Mesendoderm (in vitro differentiated cells): ENCODE data around the gene TTYH2.

ENCODE experiments used
- DNase-seq: peaks from one replicate; pipeline ENCODE4 v3.0.0; 2013
- H2AK5ac ChIP-seq: 2 replicates; pipeline ENCODE4 v1.6.1; 2013; ENCODE audit warnings: low read length, inconsistent platforms
- H2BK120ac ChIP-seq: 2 replicates; pipeline ENCODE4 v1.6.1; 2013; ENCODE audit warnings: low read depth, mild to moderate bottlenecking, low read length, moderate library complexity, mixed read lengths
- H2BK15ac ChIP-seq: replicated peaks from 2 replicates; pipeline ENCODE4 v1.6.1; 2013; ENCODE audit warnings: low read depth, mild to moderate bottlenecking, moderate library complexity
- H2BK5ac ChIP-seq: 2 replicates; pipeline ENCODE4 v1.6.1; 2013; ENCODE audit warnings: low read length, inconsistent platforms
- H3K18ac ChIP-seq: 2 replicates; pipeline ENCODE4 v1.6.1; 2013; ENCODE audit warnings: mild to moderate bottlenecking, low read length, mixed read lengths
- H3K23ac ChIP-seq: one replicate; pipeline ENCODE4 v1.6.1; 2013; ENCODE audit warnings: low read length
- H3K27ac ChIP-seq: 2 replicates; pipeline ENCODE4 v1.5.1; 2013; ENCODE audit warnings: low read depth, mild to moderate bottlenecking, inconsistent platforms, low read length, moderate library complexity
- H3K27me3 ChIP-seq: 2 replicates; pipeline ENCODE4 v1.6.1; 2013; ENCODE audit warnings: low read length, control low read depth, mild to moderate bottlenecking, inconsistent platforms; ENCODE audit not compliant: insufficient read depth, poor library complexity
- H3K36me3 ChIP-seq: 2 replicates; pipeline ENCODE4 v1.6.1; 2013; ENCODE audit warnings: low read length, inconsistent platforms; ENCODE audit not compliant: control insufficient read depth, insufficient read depth
- H3K4ac ChIP-seq: one replicate; pipeline ENCODE4 v1.6.1; 2013; ENCODE audit warnings: low read depth, mild to moderate bottlenecking, low read length, moderate library complexity
- H3K4me1 ChIP-seq: 2 replicates; pipeline ENCODE4 v1.6.1; 2013; ENCODE audit warnings: low read depth, low read length, inconsistent platforms; ENCODE audit not compliant: control insufficient read depth
- H3K4me2 ChIP-seq: 2 replicates; pipeline ENCODE4 v1.6.1; 2013; ENCODE audit warnings: low read length
- H3K4me3 ChIP-seq: 2 replicates; pipeline ENCODE4 v1.5.1; 2013; ENCODE audit warnings: mild to moderate bottlenecking, low read length
- H3K56ac ChIP-seq: one replicate; pipeline ENCODE4 v1.6.1; 2013; ENCODE audit warnings: low read length
- H3K79me1 ChIP-seq: 2 replicates; pipeline ENCODE4 v1.6.1; 2013; ENCODE audit warnings: low read length, inconsistent platforms
- H3K79me2 ChIP-seq: 2 replicates; pipeline ENCODE4 v1.6.1; 2013; ENCODE audit warnings: mild to moderate bottlenecking, low read length; ENCODE audit not compliant: control insufficient read depth, insufficient read depth
- H3K9ac ChIP-seq: 2 replicates; pipeline ENCODE4 v1.6.1; 2013; ENCODE audit warnings: low read length, inconsistent platforms
- H4K5ac ChIP-seq: one replicate; pipeline ENCODE4 v1.6.1; 2013; ENCODE audit warnings: low read length
- H4K8ac ChIP-seq: one replicate; pipeline ENCODE4 v1.6.1; 2013; ENCODE audit warnings: low read depth, mild to moderate bottlenecking, control low read depth, low read length, moderate library complexity
- WGBS: extraction: QIAGEN DNeasy Blood & Tissue Kit; methylation state at CpG from one replicate; pipeline ENCODE4 v1.1.7; 2013; ENCODE audit warnings: low lambda C conversion rate, missing lambda C conversion rate; ENCODE audit not compliant: insufficient coverage; ENCODE audit errors: extremely low coverage; 5-methylcytosine and 5-hydroxymethylcytosine counted together

Gene TTYH2

GRCh38 chr17:74218436-74218835 is 5.1 kb downstream of the TTYH2 start:
- Histone ChIP-seq H3K79me2 (no peaks in the 10 kb centered on the region), H4K8ac (no peak overlapping the region), H3K4me3 (no peak overlapping the region), H3K23ac (no peak overlapping the region), H3K56ac (no peak overlapping the region), H3K27me3 (no peaks in the 10 kb centered on the region), H3K36me3 (no peaks in the 10 kb centered on the region), H2BK5ac (no peak overlapping the region), H3K9ac (no peak overlapping the region), H3K27ac (no peak overlapping the region), H4K5ac (no peak overlapping the region), H2AK5ac (no peak overlapping the region), H3K79me1 (no peaks in the 10 kb centered on the region), H2BK15ac (no peak overlapping the region), H3K4me1 (no peaks in the 10 kb centered on the region), H3K4ac (no peak overlapping the region), H2BK120ac (no peak overlapping the region), H3K18ac (no peak overlapping the region), H3K4me2 (no peak overlapping the region)
- DNase-seq, result no peak
- no CpG with 5 or more reads among the region's 8 CpGs for WGBS

GRCh38 chr17:74219576-74220133 is 6.3 kb downstream of the TTYH2 start:
- Histone ChIP-seq H3K79me1 (no peaks in the 10 kb centered on the region), H2BK15ac (no peak overlapping the region), H3K4ac (no peak overlapping the region), H3K4me1 (no peaks in the 10 kb centered on the region), H3K4me3 (no peak overlapping the region), H2BK120ac (no peak overlapping the region), H3K18ac (no peak overlapping the region), H3K4me2 (no peak overlapping the region), H3K23ac (no peak overlapping the region), H3K27ac (no peak overlapping the region), H4K8ac (no peak overlapping the region), H2AK5ac (no peak overlapping the region), H3K36me3 (no peaks in the 10 kb centered on the region), H3K79me2 (no peaks in the 10 kb centered on the region), H2BK5ac (no peak overlapping the region), H3K9ac (no peak overlapping the region), H3K56ac (no peak overlapping the region), H4K5ac (no peak overlapping the region), H3K27me3 (no peaks in the 10 kb centered on the region)
- WGBS, result no CpG with 5 or more reads among the region's 3 CpGs
- DNase-seq, result no peak

GRCh38 chr17:74220219-74220618 is 6.8 kb downstream of the TTYH2 start:
- DNase-seq, result no peak
- no peak overlapping the region for H3K56ac ChIP-seq
- H3K79me2 ChIP-seq, result no peaks in the 10 kb centered on the region
- no peaks in the 10 kb centered on the region for H3K36me3 ChIP-seq
- no peaks in the 10 kb centered on the region for H3K79me1 ChIP-seq
- H4K5ac ChIP-seq, result no peak overlapping the region
- no peak overlapping the region for H2AK5ac ChIP-seq
- WGBS, result no CpG with 5 or more reads among the region's 2 CpGs
- no peak overlapping the region for H3K23ac ChIP-seq
- H4K8ac ChIP-seq, result no peak overlapping the region
- H2BK120ac ChIP-seq, result no peak overlapping the region
- no peaks in the 10 kb centered on the region for H3K27me3 ChIP-seq
- no peak overlapping the region for H3K27ac ChIP-seq
- no peak overlapping the region for H3K4me2 ChIP-seq
- no peak overlapping the region for H3K4ac ChIP-seq
- H3K4me3 ChIP-seq, result no peak overlapping the region
- no peak overlapping the region for H2BK5ac ChIP-seq
- H3K4me1 ChIP-seq, result no peaks in the 10 kb centered on the region
- H2BK15ac ChIP-seq, result no peak overlapping the region
- H3K9ac ChIP-seq, result no peak overlapping the region
- H3K18ac ChIP-seq, result no peak overlapping the region

- Histone ChIP-seq H4K8ac (no peak overlapping the region), H3K9ac (no peak overlapping the region), H3K23ac (no peak overlapping the region), H3K79me2 (no peaks in the 10 kb centered on the region), H3K27me3 (no peaks in the 10 kb centered on the region), H3K56ac (no peak overlapping the region), H2BK120ac (no peak overlapping the region), H3K4me2 (no peak overlapping the region), H3K36me3 (no peaks in the 10 kb centered on the region), H3K79me1 (no peaks in the 10 kb centered on the region), H2BK15ac (no peak overlapping the region), H2BK5ac (no peak overlapping the region), H3K4me3 (no peak overlapping the region), H3K18ac (no peak overlapping the region), H3K4ac (no peak overlapping the region), H4K5ac (no peak overlapping the region), H2AK5ac (no peak overlapping the region), H3K27ac (no peak overlapping the region), H3K4me1 (no peaks in the 10 kb centered on the region)
- no peak for DNase-seq
- no CpG with 5 or more reads among the region's 16 CpGs for WGBS
Measured at GRCh38 chr17:74220946-74221818, 7.8 kb downstream of the TTYH2 start.

- no peaks in the 10 kb centered on the region for H3K4me1 ChIP-seq
- H3K79me1 ChIP-seq, result no peaks in the 10 kb centered on the region
- no peaks in the 10 kb centered on the region for H3K79me2 ChIP-seq
- no peak overlapping the region for H3K27ac ChIP-seq
- no peak overlapping the region for H3K18ac ChIP-seq
- no peak overlapping the region for H2AK5ac ChIP-seq
- no peak overlapping the region for H3K23ac ChIP-seq
- H3K4me3 ChIP-seq, result no peak overlapping the region
- no peak overlapping the region for H4K8ac ChIP-seq
- no peak overlapping the region for H3K4ac ChIP-seq
- no peak for DNase-seq
- no CpG with 5 or more reads among the region's 13 CpGs for WGBS
- no peak overlapping the region for H3K56ac ChIP-seq
- H3K27me3 ChIP-seq, result no peaks in the 10 kb centered on the region
- no peak overlapping the region for H2BK120ac ChIP-seq
- H3K9ac ChIP-seq, result no peak overlapping the region
- no peak overlapping the region for H4K5ac ChIP-seq
- H3K36me3 ChIP-seq, result no peaks in the 10 kb centered on the region
- H3K4me2 ChIP-seq, result no peak overlapping the region
- no peak overlapping the region for H2BK5ac ChIP-seq
- no peak overlapping the region for H2BK15ac ChIP-seq
Measured at GRCh38 chr17:74222399-74222798, 9.0 kb downstream of the TTYH2 start.
